ENCODE results near the gene WDR74. TPM values are rescaled to one million over a fixed set of nuclear protein-coding genes. Genes with fewer than 3 reads are reported as not detected.
A peak's percentile ranks its signal among the peaks of the same experiment; 100 is the strongest.

Gene WDR74
- total and polyA plus RNA-seq, 2 of the 13 experiments (the other 11 are each of a cell fraction or from before 2014, with no cell fraction given) = 77.0 to 83.3 TPM

DNA sequence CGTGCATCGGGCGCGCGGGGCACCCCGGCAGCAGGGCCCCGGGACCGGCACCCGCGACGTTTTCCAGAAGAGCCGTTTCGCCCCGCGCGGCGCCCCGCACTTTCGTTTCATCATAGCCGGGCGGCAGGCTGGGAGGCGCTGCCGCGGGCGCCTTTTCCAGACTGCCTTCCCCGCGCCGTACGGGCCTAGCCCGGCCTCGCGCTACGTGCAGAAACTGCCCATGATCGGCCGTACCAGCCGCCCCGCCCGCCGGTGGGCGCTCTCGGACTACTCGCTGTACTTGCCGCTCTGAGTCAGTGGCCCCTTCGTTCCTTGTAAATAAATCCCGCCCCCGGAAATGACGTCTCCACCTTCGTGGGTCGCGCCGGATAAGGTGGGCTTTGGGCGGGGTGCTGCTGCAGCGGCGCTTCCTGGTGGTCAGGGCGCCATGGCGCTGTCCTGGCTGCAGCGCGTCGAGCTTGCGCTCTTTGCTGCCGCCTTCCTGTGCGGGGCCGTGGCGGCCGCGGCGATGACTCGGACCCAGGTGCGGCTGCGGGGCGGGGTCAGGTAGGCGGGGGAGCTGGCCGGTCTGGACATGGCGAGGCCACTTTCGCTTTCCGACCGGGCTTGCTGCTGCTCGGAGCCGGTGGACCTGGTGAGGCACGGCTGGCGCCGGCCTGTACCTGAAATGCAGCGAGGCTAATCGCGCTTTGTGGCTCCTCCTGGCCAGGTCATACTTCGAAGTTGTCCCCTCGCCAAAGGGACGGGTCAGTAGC lies 52.2 kb downstream of the WDR74 start, which contains the start of gene TMEM179B (continued):
- TF ChIP-seq, protein P1, sequence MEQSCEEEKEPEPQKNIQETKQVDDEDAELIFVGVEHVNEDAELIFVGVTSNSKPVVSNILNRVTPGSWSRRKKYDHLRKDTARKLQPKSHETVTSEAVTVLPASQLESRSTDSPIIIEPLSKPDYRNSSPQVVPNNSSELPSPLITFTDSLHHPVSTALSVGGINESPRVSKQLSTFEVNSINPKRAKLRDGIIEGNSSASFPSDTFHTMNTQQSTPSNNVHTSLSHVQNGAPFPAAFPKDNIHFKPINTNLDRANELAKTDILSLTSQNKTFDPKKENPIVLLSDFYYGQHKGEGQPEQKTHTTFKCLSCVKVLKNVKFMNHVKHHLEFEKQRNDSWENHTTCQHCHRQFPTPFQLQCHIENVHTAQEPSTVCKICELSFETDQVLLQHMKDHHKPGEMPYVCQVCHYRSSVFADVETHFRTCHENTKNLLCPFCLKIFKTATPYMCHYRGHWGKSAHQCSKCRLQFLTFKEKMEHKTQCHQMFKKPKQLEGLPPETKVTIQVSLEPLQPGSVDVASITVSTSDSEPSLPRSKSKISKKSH (CRISPR knock-in tag; IDR thresholded peaks at IDR 0.05; ENCODE audit: borderline replicate concordance) = peak; percentile 77; the same call in 1 of the 2 replicates
- TF ChIP-seq ZNF317 (CRISPR knock-in tag; IDR thresholded peaks at IDR 0.05) (peak; percentile 44; the same call in 1 of the 2 replicates), ZNF337 (CRISPR knock-in tag; IDR thresholded peaks at IDR 0.05; ENCODE audit: borderline replicate concordance, low read depth) (peak; percentile 87; the same call in 1 of the 2 replicates), ETV5 (CRISPR knock-in tag; IDR thresholded peaks at IDR 0.05; ENCODE audit: borderline replicate concordance) (peak; percentile 75), FOXA1 (IDR thresholded peaks at IDR 0.05) (no peak), FOXA1 (CRISPR knock-in tag; IDR thresholded peaks at IDR 0.05) (peak; percentile 74), TBL1XR1 (IDR thresholded peaks at IDR 0.05; ENCODE audit: borderline replicate concordance, low read length, partially characterized antibody) (peak; percentile 28), HMG20A (CRISPR knock-in tag; IDR thresholded peaks at IDR 0.05; ENCODE audit: borderline replicate concordance) (peak; percentile 44; the same call in 1 of the 2 replicates), SOX5 (CRISPR knock-in tag; IDR thresholded peaks at IDR 0.05; ENCODE audit: borderline replicate concordance) (peak; percentile 50; the same call in 1 of the 2 replicates), ZNF619 (CRISPR knock-in tag; IDR thresholded peaks at IDR 0.05) (peak; percentile 81; the same call in 1 of the 2 replicates), SMAD3 (CRISPR knock-in tag; IDR thresholded peaks at IDR 0.05) (peak; percentile 42; the same call in 1 of the 2 replicates), PTBP1 (IDR thresholded peaks at IDR 0.05; ENCODE audit: low read depth, low read length, poor library complexity, severe bottlenecking) (peak; percentile 89), MED1 (CRISPR knock-in tag; IDR thresholded peaks at IDR 0.05) (peak; percentile 82), POLR2G (IDR thresholded peaks at IDR 0.05; ENCODE audit: low read depth, low read length) (peak; percentile 98), FOSL2 (CRISPR knock-in tag; IDR thresholded peaks at IDR 0.05) (peak; percentile 84), ZNF333 (CRISPR knock-in tag; IDR thresholded peaks at IDR 0.05; ENCODE audit: borderline replicate concordance) (peak; percentile 47; the same call in 1 of the 2 replicates)
- TF ChIP-seq, protein P2, sequence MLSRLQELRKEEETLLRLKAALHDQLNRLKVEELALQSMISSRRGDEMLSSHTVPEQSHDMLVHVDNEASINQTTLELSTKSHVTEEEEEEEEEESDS (CRISPR knock-in tag; IDR thresholded peaks at IDR 0.05; ENCODE audit: borderline replicate concordance) = peak; percentile 95
- TF ChIP-seq, protein P3, sequence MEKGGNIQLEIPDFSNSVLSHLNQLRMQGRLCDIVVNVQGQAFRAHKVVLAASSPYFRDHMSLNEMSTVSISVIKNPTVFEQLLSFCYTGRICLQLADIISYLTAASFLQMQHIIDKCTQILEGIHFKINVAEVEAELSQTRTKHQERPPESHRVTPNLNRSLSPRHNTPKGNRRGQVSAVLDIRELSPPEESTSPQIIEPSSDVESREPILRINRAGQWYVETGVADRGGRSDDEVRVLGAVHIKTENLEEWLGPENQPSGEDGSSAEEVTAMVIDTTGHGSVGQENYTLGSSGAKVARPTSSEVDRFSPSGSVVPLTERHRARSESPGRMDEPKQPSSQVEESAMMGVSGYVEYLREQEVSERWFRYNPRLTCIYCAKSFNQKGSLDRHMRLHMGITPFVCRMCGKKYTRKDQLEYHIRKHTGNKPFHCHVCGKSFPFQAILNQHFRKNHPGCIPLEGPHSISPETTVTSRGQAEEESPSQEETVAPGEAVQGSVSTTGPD (CRISPR knock-in tag; IDR thresholded peaks at IDR 0.05) = no peak
- TF ChIP-seq, protein P4, sequence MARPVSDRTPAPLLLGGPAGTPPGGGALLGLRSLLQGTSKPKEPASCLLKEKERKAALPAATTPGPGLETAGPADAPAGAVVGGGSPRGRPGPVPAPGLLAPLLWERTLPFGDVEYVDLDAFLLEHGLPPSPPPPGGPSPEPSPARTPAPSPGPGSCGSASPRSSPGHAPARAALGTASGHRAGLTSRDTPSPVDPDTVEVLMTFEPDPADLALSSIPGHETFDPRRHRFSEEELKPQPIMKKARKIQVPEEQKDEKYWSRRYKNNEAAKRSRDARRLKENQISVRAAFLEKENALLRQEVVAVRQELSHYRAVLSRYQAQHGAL (CRISPR knock-in tag; IDR thresholded peaks at IDR 0.05; ENCODE audit: not compliant biosample characterization) = no peak
- TF ChIP-seq, protein P5, sequence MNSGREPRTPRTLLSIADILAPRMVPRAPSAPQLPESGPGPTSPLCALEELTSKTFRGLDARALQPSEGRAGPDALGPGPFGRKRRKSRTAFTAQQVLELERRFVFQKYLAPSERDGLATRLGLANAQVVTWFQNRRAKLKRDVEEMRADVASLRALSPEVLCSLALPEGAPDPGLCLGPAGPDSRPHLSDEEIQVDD (CRISPR knock-in tag; IDR thresholded peaks at IDR 0.05; ENCODE audit: borderline replicate concordance) = no peak
- TF ChIP-seq, protein P6, sequence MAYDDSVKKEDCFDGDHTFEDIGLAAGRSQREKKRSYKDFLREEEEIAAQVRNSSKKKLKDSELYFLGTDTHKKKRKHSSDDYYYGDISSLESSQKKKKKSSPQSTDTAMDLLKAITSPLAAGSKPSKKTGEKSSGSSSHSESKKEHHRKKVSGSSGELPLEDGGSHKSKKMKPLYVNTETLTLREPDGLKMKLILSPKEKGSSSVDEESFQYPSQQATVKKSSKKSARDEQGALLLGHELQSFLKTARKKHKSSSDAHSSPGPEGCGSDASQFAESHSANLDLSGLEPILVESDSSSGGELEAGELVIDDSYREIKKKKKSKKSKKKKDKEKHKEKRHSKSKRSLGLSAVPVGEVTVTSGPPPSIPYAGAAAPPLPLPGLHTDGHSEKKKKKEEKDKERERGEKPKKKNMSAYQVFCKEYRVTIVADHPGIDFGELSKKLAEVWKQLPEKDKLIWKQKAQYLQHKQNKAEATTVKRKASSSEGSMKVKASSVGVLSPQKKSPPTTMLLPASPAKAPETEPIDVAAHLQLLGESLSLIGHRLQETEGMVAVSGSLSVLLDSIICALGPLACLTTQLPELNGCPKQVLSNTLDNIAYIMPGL (CRISPR knock-in tag; IDR thresholded peaks at IDR 0.05; ENCODE audit: borderline replicate concordance in 1 of 2, low read depth in 1 of 2) = peak; percentile 91 to 95
- TF ChIP-seq, protein P7, sequence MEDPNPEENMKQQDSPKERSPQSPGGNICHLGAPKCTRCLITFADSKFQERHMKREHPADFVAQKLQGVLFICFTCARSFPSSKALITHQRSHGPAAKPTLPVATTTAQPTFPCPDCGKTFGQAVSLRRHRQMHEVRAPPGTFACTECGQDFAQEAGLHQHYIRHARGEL (CRISPR knock-in tag; IDR thresholded peaks at IDR 0.05) = peak; percentile 27; the same call in 1 of the 2 replicates

All from HepG2 (cell line).